GM12874 (cell line): ENCODE results near the gene HGFAC.

Experiments
- CTCF ChIP-seq: IDR thresholded peaks from 2 replicates; pipeline ENCODE4 v1.5.1; 2011; ENCODE audit warnings: low read depth, mild to moderate bottlenecking, control low read depth, low read length, moderate library complexity; ENCODE audit not compliant: insufficient read depth

The HGFAC gene

DNA sequence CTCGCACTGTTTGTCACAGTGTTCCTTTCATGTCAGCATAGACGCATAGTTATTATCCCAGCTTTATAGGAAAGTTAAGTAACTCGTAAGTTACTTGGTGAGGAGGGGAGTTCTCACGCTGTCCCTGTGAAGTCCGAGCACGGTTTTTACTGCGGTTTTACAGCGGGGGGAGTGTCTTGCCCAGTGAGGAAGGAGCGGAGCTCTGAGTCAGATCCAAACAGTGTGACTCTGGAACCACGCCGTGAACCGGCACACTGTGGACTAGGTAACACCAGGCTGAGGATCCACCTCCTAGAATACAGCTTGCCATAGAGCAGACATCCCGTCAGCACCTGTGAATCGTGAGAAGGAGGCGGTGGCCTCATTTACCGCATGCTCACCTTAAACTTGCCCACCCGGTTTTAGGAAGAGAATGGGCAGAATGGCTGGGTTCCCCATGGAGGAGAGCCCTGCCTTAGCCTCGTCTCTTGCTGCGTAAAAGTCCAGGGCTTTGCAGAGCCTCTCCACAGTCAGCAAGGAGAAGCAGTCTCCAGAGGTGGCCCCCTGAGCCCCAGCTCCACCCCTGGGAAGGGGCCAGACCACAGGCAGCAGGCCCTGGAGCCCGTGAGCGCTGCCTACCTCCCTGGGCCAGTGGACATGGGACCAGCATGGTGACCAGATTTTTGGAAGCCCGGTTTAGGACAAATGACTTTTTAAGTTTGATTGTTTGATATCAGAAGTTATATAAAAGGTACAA is 40.2 kb upstream of the HGFAC start:
- TF ChIP-seq CTCF, result no peak

- no peak for TF ChIP-seq CTCF
Observed at GRCh38 chr4:3402491-3403347, 39.0 kb upstream of the HGFAC start.

GRCh38 chr4:3403348-3403906 is 38.3 kb upstream of the HGFAC start:
- TF ChIP-seq CTCF, result no peak

DNA sequence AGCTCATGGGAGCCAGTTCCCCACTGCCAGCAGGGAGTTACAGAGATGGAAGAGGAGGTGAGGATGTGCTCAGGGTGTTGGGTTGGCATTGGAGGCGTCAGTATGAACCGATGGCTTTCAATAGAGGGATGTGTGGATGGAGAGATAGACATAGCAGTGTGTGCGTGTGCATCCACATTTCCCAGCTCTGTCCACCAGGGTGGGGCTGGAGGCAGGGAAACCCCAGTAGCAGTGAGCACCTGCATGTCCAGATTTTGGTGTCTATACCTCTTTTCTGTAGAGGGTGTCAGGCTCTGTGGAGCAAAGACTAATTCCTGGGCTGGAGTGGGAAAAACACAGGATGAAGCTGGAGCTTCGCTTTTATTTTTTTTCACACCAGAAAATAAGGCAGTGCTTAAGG is 37.2 kb upstream of the HGFAC start:
- no peak for TF ChIP-seq CTCF

DNA sequence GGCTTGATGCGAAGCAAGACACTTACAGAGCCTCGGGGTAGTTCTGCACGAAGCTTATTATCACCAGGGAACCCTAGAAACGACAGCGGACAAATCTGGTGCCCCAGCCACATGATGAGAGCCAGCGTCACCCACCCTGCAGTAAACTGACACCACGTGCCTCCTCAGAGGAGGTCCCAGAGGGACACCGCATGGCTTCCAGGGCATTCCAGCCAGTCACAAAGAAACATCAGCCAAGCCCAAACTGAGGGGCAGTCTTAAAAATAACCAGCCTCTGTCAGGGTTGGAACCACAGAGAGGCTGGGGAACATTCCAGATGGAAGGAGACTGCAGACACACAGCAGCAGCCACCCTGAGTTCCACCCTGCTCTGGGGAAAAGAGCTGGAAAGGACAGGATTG is 36.6 kb upstream of the HGFAC start:
- TF ChIP-seq CTCF, result no peak

GRCh38 chr4:3406021-3406420 is 35.7 kb upstream of the HGFAC start:
- no peak for TF ChIP-seq CTCF

DNA sequence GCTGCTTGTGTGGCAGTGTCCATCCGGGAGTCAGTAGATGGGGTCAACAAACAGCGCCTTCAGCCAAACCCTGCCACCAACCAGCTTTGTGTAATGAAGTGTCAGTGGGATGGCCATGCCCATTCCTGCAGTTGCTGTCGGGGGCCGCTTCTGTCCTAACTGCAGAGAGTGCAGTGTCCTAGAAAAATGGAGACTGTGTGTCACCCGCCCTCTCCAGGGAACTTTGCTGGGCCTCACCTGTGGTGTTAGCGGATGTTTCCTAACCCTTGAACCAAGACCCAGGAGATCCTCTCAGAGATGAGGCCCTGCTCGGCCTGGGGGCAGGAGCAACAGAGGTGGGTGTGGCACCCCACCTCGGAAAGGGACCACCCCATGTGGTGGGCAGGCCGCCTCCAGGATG is 35.3 kb upstream of the HGFAC start:
- TF ChIP-seq CTCF, result no peak
